ENCODE data around the gene TINCR. TPM values are rescaled to one million over a fixed set of nuclear protein-coding genes. Genes with fewer than 3 reads are reported as not detected.

Gene TINCR
- total RNA-seq, 1 experiment from 2014 or later = 4.4 TPM

DNA sequence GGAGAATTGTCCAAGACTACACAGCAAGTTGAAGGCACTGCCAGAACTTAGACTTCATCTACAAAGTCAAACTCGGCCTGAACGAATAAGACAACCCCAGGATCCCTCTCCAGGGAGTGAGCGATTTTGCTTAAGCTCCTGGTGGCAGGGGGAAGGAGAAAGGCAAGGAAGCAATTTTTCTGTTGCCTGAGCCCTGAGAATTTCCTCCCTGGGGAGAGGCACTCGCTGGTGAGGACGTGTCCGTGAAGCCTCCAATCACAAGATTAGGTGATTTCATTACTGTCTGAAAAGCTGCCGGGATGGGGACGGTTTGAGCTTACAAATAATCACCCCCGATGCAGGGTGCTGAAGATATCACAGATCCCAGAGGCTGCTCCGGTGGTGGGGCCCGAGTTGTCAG lies 45.6 kb downstream of the TINCR start:
- H3K36me3 ChIP-seq (ENCODE audit: low read depth) = no peaks in the 10 kb centered on the region
- DNase-seq = no peak
- TF ChIP-seq, protein P1, sequence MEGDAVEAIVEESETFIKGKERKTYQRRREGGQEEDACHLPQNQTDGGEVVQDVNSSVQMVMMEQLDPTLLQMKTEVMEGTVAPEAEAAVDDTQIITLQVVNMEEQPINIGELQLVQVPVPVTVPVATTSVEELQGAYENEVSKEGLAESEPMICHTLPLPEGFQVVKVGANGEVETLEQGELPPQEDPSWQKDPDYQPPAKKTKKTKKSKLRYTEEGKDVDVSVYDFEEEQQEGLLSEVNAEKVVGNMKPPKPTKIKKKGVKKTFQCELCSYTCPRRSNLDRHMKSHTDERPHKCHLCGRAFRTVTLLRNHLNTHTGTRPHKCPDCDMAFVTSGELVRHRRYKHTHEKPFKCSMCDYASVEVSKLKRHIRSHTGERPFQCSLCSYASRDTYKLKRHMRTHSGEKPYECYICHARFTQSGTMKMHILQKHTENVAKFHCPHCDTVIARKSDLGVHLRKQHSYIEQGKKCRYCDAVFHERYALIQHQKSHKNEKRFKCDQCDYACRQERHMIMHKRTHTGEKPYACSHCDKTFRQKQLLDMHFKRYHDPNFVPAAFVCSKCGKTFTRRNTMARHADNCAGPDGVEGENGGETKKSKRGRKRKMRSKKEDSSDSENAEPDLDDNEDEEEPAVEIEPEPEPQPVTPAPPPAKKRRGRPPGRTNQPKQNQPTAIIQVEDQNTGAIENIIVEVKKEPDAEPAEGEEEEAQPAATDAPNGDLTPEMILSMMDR (conservative IDR thresholded peaks at IDR 0.05) = no peak
- TF ChIP-seq EZH2 (IDR thresholded peaks at IDR 0.05; ENCODE audit: low read depth) = no peak
- CTCF ChIA-PET = no interaction called here
- H3F3A ChIP-seq (ENCODE audit: insufficient read depth, low read depth) = no peaks in the 10 kb centered on the region
- POLR2A ChIA-PET (ENCODE audit: unreplicated experiment) = no interaction called here
- H2AFZ ChIP-seq = no peak overlapping the region
- H4K20me1 ChIP-seq (ENCODE audit: insufficient read depth) = no peaks in the 10 kb centered on the region
- no TSS peak for BruUV-seq (replicated peaks)
- H3K9me2 ChIP-seq (ENCODE audit: insufficient read depth) = no peaks in the 10 kb centered on the region
- H3K79me2 ChIP-seq (ENCODE audit: low read depth) = no peaks in the 10 kb centered on the region
- H3K27ac ChIP-seq = no peak overlapping the region
- H3K27me3 ChIP-seq (ENCODE audit: insufficient read depth, low read depth) = no peaks in the 10 kb centered on the region
- no peaks in the 10 kb centered on the region for H3K4me1 ChIP-seq (replicated peaks; ENCODE audit: insufficient read depth)
- H3K4me2 ChIP-seq = no peak overlapping the region
- H3K4me3 ChIP-seq = no peak overlapping the region
- H3K9me3 ChIP-seq (ENCODE audit: insufficient read depth, low read depth) = no peaks in the 10 kb centered on the region
- intact Hi-C loops (cut with micrococcal nuclease; ENCODE audit: unreplicated experiment) = no loop called here

DNA sequence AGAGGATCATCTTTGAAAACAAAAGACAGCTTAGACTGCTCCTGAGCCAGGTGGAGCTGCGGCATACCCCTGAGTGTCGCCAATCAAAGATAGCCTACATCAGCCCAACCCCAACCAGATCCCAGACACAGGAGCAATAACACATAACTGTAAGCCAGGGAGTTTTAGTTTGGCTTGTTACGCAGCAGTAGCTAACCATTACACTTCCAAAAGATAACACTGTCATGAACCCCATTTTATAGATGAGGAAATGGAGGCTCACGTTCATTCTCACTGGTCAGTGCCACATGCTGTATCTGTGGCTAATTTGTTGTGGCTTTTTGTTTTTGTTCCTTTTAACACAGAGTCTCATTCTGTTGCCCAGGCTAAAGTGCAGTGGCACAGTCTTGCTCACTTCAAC lies 47.3 kb downstream of the TINCR start:
- Histone ChIP-seq H3K27me3 (ENCODE audit: insufficient read depth, low read depth) (no peaks in the 10 kb centered on the region), H3K4me2 (no peak overlapping the region), H3K79me2 (ENCODE audit: low read depth) (no peaks in the 10 kb centered on the region), H3K27ac (no peak overlapping the region), H3K9me2 (ENCODE audit: insufficient read depth) (no peaks in the 10 kb centered on the region), H3K9me3 (ENCODE audit: insufficient read depth, low read depth) (no peaks in the 10 kb centered on the region), H2AFZ (no peak overlapping the region), H3K4me1 (replicated peaks; ENCODE audit: insufficient read depth) (no peaks in the 10 kb centered on the region), H3K4me3 (no peak overlapping the region), H3F3A (ENCODE audit: insufficient read depth, low read depth) (no peaks in the 10 kb centered on the region), H3K36me3 (ENCODE audit: low read depth) (no peaks in the 10 kb centered on the region), H4K20me1 (ENCODE audit: insufficient read depth) (no peaks in the 10 kb centered on the region)
- intact Hi-C loops (cut with micrococcal nuclease; ENCODE audit: unreplicated experiment) = no loop called here
- TF ChIP-seq EZH2 (IDR thresholded peaks at IDR 0.05; ENCODE audit: low read depth) = no peak
- TF ChIP-seq, protein P1 (conservative IDR thresholded peaks at IDR 0.05) = no peak
- ChIA-PET POLR2A (ENCODE audit: unreplicated experiment) (no interaction called here), CTCF (no interaction called here)
- DNase-seq = no peak
- BruUV-seq (replicated peaks) = no TSS peak

- no peaks in the 10 kb centered on the region for H3K27me3 ChIP-seq (ENCODE audit: insufficient read depth, low read depth)
- H3K36me3 ChIP-seq (ENCODE audit: low read depth) = no peaks in the 10 kb centered on the region
- no peaks in the 10 kb centered on the region for H3K79me2 ChIP-seq (ENCODE audit: low read depth)
- no peaks in the 10 kb centered on the region for H4K20me1 ChIP-seq (ENCODE audit: insufficient read depth)
- H3K4me1 ChIP-seq (replicated peaks; ENCODE audit: insufficient read depth) = no peaks in the 10 kb centered on the region
- H3K9me2 ChIP-seq (ENCODE audit: insufficient read depth) = no peaks in the 10 kb centered on the region
- no peaks in the 10 kb centered on the region for H3K9me3 ChIP-seq (ENCODE audit: insufficient read depth, low read depth)
- no peaks in the 10 kb centered on the region for H3F3A ChIP-seq (ENCODE audit: insufficient read depth, low read depth)
- H3K4me3 ChIP-seq = no peak overlapping the region
- no peak overlapping the region for H3K27ac ChIP-seq
- TF ChIP-seq, protein P1 (conservative IDR thresholded peaks at IDR 0.05) = no peak
- no peak for TF ChIP-seq EZH2 (IDR thresholded peaks at IDR 0.05; ENCODE audit: low read depth)
- intact Hi-C loops (cut with micrococcal nuclease; ENCODE audit: unreplicated experiment) = no loop called here
- no peak for DNase-seq
- no peak overlapping the region for H3K4me2 ChIP-seq
- no TSS peak for BruUV-seq (replicated peaks)
- ChIA-PET POLR2A (ENCODE audit: unreplicated experiment) (no interaction called here), CTCF (interaction anchor here (0.5 kb wide), 1 partner anchor 76 kb away, joined by 6 read pairs; no protein-coding TSS in a partner anchor)
- no peak overlapping the region for H2AFZ ChIP-seq
Observed at GRCh38 chr19:5519076-5519475, 48.7 kb downstream of the TINCR start.

All from PC-9 (cell line).